ENCODE measurements around the gene PLCD3.

DNA sequence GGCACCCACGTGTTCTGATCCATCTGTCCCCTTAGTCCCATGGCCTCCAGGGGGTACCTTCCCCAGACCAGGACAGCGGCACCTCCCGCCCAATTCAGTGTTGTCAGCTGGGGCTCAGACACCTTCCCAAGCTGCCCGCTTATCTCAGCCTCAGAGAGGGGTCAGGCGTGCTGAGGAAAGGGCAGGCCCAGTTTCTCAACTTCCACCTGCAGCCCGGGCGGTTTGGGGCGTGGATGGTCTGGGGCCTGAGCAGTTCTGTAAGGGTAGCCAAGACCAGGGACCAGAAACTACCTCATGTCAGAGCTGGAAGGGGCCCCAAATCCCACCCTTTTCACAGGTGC is 5.1 kb downstream of the PLCD3 start:
- TF ChIP-seq, protein P1, sequence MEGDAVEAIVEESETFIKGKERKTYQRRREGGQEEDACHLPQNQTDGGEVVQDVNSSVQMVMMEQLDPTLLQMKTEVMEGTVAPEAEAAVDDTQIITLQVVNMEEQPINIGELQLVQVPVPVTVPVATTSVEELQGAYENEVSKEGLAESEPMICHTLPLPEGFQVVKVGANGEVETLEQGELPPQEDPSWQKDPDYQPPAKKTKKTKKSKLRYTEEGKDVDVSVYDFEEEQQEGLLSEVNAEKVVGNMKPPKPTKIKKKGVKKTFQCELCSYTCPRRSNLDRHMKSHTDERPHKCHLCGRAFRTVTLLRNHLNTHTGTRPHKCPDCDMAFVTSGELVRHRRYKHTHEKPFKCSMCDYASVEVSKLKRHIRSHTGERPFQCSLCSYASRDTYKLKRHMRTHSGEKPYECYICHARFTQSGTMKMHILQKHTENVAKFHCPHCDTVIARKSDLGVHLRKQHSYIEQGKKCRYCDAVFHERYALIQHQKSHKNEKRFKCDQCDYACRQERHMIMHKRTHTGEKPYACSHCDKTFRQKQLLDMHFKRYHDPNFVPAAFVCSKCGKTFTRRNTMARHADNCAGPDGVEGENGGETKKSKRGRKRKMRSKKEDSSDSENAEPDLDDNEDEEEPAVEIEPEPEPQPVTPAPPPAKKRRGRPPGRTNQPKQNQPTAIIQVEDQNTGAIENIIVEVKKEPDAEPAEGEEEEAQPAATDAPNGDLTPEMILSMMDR (IDR thresholded peaks at IDR 0.05; ENCODE audit: low read depth, low read length) = no peak
- no peak for TF ChIP-seq EZH2phosphoT487 (IDR thresholded peaks at IDR 0.05; ENCODE audit: low read depth)

Data from OCI-LY3 (cell line).